Suprapubic skin (tissue), 4 donors: ENCODE results near the gene NDUFAF3. TPM values are rescaled to one million over a fixed set of nuclear protein-coding genes. Genes with fewer than 3 reads are reported as not detected.

Experiments
- DNase-seq, 2 donors: peaks; one replicate each; pipeline ENCODE4 v3.0.0-alpha.2; 2019; ENCODE audit warnings: low spot score in 2 of 2
- H3K27ac ChIP-seq: fragments of 200-600 bp; sonication (generic); one replicate; pipeline ENCODE4 v1.5.1; 2019
- H3K27me3 ChIP-seq: fragments of 200-600 bp; sonication (generic); one replicate; pipeline ENCODE4 v1.5.1; 2019
- H3K36me3 ChIP-seq: fragments of 200-600 bp; sonication (generic); one replicate; pipeline ENCODE4 v1.5.1; 2019
- H3K4me1 ChIP-seq: fragments of 200-600 bp; sonication (generic); one replicate; pipeline ENCODE4 v1.5.1; 2019
- H3K4me3 ChIP-seq: fragments of 200-600 bp; sonication (generic); one replicate; pipeline ENCODE4 v1.5.1; 2019; ENCODE audit warnings: mild to moderate bottlenecking
- H3K9me3 ChIP-seq: fragments of 200-600 bp; sonication (generic); one replicate; pipeline ENCODE4 v1.5.1; 2019
- EP300 ChIP-seq: sonication (generic); formaldehyde crosslinking; IDR thresholded peaks from one replicate; pipeline ENCODE4 v1.6.1; 2017; ENCODE audit warnings: antibody characterized with exemption
- POLR2A ChIP-seq, 2 donors: fragments of 450-650 bp; IDR thresholded peaks; one replicate each; pipeline ENCODE4 v1.6.1; 2017; ENCODE audit warnings: antibody characterized with exemption in 2 of 2, mild to moderate bottlenecking in 2 of 2, moderate library complexity in 2 of 2
- POLR2AphosphoS5 ChIP-seq, 3 donors: sonication (generic); formaldehyde crosslinking; IDR thresholded peaks; one replicate each; pipeline ENCODE4 v1.6.1; 2017; ENCODE audit warnings: antibody characterized with exemption in 3 of 3
- WGBS: methylation state at CpG from one replicate; pipeline ENCODE4 v1.1.5; 2018; 5-methylcytosine and 5-hydroxymethylcytosine counted together
- total RNA-seq, 4 donors: library from RNA; depleted of rRNA; stranded (reverse); fragments of >200 nt; gene quantifications; one replicate each; pipeline ENCODE4 v1.1.0, GENCODE V29; 2016
- TF ChIP-seq, protein P1 (sequence below), 2 donors: fragments of 200-600 bp in 1 of 2; fragments of 450-650 bp in 1 of 2; sonication (generic) in 1 of 2; IDR thresholded peaks; one replicate each; pipeline ENCODE4 v1.5.1; 2016 to 2019; ENCODE audit warnings: antibody characterized with exemption in 2 of 2, mild to moderate bottlenecking in 1 of 2, moderate library complexity in 1 of 2

Gene NDUFAF3
- total RNA-seq, 4 donors from 2014 or later: 45.0 to 104 (median 63.1) TPM

GRCh38 chr3:49024449-49024848 is 2.5 kb downstream of the NDUFAF3 start:
- 87% methylated on average over 5 of the region's 5 CpGs for WGBS
- no peaks in the 10 kb centered on the region for H3K9me3 ChIP-seq
- H3K36me3 ChIP-seq: peaks cover 41% of the 10 kb centered on the region
- TF ChIP-seq EP300 (no peak), POLR2AphosphoS5 (IDR thresholded peaks at IDR 0.05) (no peak), POLR2A (IDR thresholded peaks at IDR 0.05) (no peak)
- TF ChIP-seq, protein P1, sequence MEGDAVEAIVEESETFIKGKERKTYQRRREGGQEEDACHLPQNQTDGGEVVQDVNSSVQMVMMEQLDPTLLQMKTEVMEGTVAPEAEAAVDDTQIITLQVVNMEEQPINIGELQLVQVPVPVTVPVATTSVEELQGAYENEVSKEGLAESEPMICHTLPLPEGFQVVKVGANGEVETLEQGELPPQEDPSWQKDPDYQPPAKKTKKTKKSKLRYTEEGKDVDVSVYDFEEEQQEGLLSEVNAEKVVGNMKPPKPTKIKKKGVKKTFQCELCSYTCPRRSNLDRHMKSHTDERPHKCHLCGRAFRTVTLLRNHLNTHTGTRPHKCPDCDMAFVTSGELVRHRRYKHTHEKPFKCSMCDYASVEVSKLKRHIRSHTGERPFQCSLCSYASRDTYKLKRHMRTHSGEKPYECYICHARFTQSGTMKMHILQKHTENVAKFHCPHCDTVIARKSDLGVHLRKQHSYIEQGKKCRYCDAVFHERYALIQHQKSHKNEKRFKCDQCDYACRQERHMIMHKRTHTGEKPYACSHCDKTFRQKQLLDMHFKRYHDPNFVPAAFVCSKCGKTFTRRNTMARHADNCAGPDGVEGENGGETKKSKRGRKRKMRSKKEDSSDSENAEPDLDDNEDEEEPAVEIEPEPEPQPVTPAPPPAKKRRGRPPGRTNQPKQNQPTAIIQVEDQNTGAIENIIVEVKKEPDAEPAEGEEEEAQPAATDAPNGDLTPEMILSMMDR (IDR thresholded peaks at IDR 0.05): no peak
- H3K4me3 ChIP-seq: no peak overlapping the region
- H3K27me3 ChIP-seq: no peaks in the 10 kb centered on the region
- H3K27ac ChIP-seq: no peak overlapping the region
- no peak for DNase-seq
- peaks cover 57% of the 10 kb centered on the region for H3K4me1 ChIP-seq

DNA sequence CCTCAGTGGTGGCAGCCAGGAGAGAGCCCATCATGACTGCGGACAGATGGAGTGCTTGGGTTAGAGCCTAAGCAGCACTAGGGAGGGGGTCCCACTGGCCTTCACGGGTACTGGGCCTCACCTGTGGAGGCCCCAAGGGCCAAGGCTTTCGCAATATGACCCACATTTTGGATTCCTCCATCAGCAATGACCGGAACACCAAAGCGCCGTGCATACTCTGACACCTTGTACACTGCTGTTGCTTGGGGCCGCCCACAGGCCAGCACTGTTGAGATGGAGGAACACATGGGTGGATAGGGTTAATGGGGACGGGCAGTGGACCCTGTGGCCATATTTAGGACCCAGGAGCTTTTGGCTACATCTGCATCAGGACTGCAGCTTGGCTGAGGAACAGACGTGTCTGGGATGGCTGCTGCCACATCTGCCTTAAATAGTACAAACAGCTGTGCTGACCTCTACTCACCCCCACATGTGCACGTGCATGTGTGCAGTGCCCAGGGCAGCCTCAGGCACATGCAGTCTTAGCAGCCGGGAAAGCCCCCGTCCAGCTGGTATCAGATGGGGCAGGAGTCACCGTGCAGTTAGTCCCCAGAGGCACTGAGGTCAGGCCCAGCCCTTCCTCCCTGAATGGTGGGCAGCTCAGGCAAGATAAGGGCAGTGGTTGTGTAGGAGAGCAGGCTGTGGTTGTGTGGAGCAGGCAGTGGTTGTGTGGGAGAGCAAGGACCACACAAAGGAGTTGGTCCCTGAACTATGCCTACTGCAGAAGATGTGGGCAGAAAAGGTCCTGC is 3.3 kb downstream of the NDUFAF3 start:
- no peak overlapping the region for H3K27ac ChIP-seq
- DNase-seq: no peak
- TF ChIP-seq POLR2A (IDR thresholded peaks at IDR 0.05): no peak
- no peak for TF ChIP-seq POLR2AphosphoS5 (IDR thresholded peaks at IDR 0.05)
- TF ChIP-seq, protein P1 (IDR thresholded peaks at IDR 0.05): no peak
- no peak for TF ChIP-seq EP300
- H3K4me3 ChIP-seq: no peak overlapping the region
- 72% methylated on average over 9 of the region's 13 CpGs for WGBS
- peaks cover 45% of the 10 kb centered on the region for H3K36me3 ChIP-seq
- peaks cover 54% of the 10 kb centered on the region for H3K4me1 ChIP-seq
- H3K27me3 ChIP-seq: no peaks in the 10 kb centered on the region
- no peaks in the 10 kb centered on the region for H3K9me3 ChIP-seq

DNA sequence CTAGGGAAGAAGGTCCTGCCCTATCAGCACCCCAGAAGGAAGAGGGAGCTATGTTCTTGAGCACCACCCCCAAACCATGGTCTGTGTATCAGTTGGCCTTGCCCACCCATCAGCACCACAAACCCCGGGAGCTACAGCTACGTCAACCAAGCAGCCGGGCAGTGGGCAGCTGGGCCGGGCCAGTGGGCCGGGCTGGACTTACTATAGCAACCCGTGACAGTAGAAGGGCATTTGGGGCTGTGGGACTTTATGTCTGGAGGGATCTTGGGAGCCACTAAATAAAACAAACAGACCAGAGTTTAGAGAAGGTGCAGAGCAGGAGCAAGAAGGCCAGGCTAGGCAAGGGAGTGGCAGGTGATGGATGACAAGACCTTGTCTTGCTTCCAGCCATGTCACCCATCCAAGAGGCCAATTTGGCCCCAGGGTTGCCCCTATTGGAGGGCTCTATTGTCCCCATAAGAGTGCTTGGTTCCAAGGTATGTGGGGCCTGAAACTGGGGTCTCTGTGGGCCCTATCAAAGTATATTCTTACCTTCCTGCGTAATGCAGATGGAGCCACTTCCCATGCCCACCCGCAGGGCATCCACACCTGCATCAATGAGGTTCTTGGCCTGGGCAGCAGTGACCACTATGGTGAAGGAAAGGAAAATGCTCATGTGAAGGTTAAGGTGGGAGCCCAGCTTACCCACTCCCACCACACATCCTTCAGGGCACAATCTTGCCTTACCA is 4.0 kb downstream of the NDUFAF3 start:
- no peak for TF ChIP-seq POLR2A (IDR thresholded peaks at IDR 0.05)
- TF ChIP-seq POLR2AphosphoS5 (IDR thresholded peaks at IDR 0.05): no peak
- no peak for TF ChIP-seq EP300
- TF ChIP-seq, protein P1 (IDR thresholded peaks at IDR 0.05): no peak
- peaks cover 49% of the 10 kb centered on the region for H3K4me1 ChIP-seq
- no peaks in the 10 kb centered on the region for H3K9me3 ChIP-seq
- H3K36me3 ChIP-seq: peaks cover 53% of the 10 kb centered on the region
- no peak for DNase-seq
- H3K4me3 ChIP-seq: no peak overlapping the region
- no peaks in the 10 kb centered on the region for H3K27me3 ChIP-seq
- WGBS: 89% methylated on average over 8 of the region's 8 CpGs
- H3K27ac ChIP-seq: no peak overlapping the region

DNA sequence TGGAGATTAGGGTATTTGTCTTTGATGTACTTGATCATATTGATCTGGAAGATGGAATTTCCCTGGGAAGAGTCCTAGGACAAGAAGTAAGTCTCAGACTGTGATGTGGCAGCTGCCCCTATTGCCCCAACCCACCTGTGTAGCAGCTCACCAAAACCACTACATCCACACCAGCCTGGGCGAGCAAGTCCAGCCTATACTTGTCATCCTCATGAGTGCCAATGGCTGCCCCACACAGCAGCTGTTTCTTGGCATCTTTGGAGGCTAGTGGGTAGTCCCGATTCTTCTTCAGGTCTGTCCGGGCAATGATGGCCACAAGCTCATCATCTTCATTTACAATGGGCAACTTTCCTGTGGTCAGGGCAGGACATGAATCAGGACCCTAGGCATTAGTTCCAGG is 4.6 kb downstream of the NDUFAF3 start:
- Histone ChIP-seq H3K27me3 (no peaks in the 10 kb centered on the region), H3K36me3 (peaks cover 59% of the 10 kb centered on the region), H3K27ac (no peak overlapping the region), H3K4me1 (peaks cover 49% of the 10 kb centered on the region), H3K4me3 (no peak overlapping the region), H3K9me3 (no peaks in the 10 kb centered on the region)
- TF ChIP-seq POLR2A (IDR thresholded peaks at IDR 0.05): no peak
- TF ChIP-seq, protein P1 (IDR thresholded peaks at IDR 0.05): no peak
- no peak for TF ChIP-seq POLR2AphosphoS5 (IDR thresholded peaks at IDR 0.05)
- no peak for TF ChIP-seq EP300
- WGBS: 89% methylated on average over 3 of the region's 3 CpGs
- DNase-seq: no peak

DNA sequence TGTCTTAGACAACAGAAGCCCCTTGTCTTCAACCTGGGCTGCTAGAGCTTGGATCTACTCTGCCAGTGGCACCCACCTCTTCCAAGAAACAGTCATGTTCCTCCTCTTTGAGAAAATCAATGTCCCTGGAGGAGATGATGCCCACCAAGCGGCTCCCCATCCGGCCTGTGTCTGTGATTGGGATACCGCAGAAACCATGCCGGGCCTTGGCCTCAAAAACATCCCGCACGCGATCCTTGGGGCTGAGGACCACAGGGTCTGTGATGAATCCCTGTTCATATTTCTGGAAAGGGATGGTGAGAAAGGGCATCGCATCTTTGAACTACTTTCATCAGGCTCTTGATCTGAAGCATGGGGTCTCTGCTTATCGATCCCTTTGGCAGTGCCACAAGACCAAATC is 5.7 kb downstream of the NDUFAF3 start:
- H3K27ac ChIP-seq: no peak overlapping the region
- no peaks in the 10 kb centered on the region for H3K9me3 ChIP-seq
- peaks cover 70% of the 10 kb centered on the region for H3K36me3 ChIP-seq
- no peak overlapping the region for H3K4me3 ChIP-seq
- no peak for DNase-seq
- peaks cover 46% of the 10 kb centered on the region for H3K4me1 ChIP-seq
- TF ChIP-seq POLR2AphosphoS5 (IDR thresholded peaks at IDR 0.05): no peak
- TF ChIP-seq EP300: no peak
- TF ChIP-seq, protein P1 (IDR thresholded peaks at IDR 0.05): no peak
- no peak for TF ChIP-seq POLR2A (IDR thresholded peaks at IDR 0.05)
- WGBS: 94% methylated on average over 5 of the region's 9 CpGs
- no peaks in the 10 kb centered on the region for H3K27me3 ChIP-seq
